Right ventricle myocardium superior (tissue), 1 donor: ENCODE results near the gene MMP20. TPM values are rescaled to one million over a fixed set of nuclear protein-coding genes. Genes with fewer than 3 reads are reported as not detected.

Source experiments
- ATAC-seq: fragments of 200-7000 bp; cut with Tn5 transposase; one replicate; pipeline ENCODE4 v1.9.1; 2020; ENCODE audit warnings: mild to moderate bottlenecking; ENCODE audit not compliant: poor library complexity
- DNase-seq: peaks from one replicate; pipeline ENCODE4 v3.0.0-alpha.2; 2020
- intact Hi-C: fragments of 100-400 bp; cut with DNase I; formaldehyde crosslinking; loops from one replicate; pipeline ENCODE4 v1.11.2; 2022
- total RNA-seq: library from RNA; stranded (reverse); fragmentation: NEBNext Ultra II Directional; extraction: Animal tissue kit (Norgen Biotek cat#: 25700); gene quantifications from one replicate; pipeline ENCODE4 v1.2.1, GENCODE V29; 2021
- donor health status: DM: no; HTN: yes; CAD: no; lungs with severe emphysema.

Gene MMP20
- total RNA-seq, 1 donor from 2014 or later, result not detected

DNA sequence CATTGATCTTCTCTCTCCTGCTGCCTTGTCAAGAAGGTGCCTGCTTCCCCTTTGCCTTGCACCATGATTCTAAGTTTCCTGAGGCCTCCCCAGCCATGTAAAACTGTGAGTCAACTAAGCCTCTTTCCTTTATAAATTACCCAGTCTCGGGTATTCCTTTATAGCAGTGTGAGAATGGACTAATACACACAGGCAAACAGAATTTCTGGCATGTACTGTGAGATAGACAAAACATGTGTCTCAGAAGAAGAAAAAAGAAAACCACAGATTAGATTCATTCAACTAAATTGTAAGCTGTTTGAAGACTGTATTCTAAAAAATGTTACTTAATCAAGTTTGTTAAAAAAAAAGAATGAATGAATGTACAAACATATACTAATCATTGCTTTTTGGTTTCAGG, 1.5 kb upstream of the MMP20 start:
- ATAC-seq, result no peak

DNA sequence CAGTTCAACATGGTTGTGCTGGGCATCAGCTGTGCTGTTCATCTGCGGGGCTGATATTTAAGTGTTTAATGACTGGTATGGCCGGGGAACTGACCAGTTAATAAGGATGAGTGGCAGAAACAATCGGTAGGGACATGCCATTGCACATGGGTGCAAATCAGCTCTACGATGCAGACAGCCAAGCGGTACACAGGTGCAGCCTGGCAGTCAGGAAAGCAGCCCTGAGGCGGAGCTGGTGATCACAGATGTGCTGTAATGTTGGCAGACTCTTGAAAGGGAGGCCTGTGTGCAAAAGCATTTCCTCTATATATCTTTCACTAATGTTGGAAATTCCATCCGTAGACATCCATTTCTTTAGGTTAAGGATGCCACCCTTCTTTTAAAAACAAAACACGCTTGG, 1.1 kb downstream of the MMP20 start:
- ATAC-seq, result no peak
- DNase-seq, result no peak
- intact Hi-C loops, result no loop called here

More for the DNA sequence above, 1.5 kb upstream of the MMP20 start:
- intact Hi-C loops, result no loop called here
- no peak for DNase-seq

DNA sequence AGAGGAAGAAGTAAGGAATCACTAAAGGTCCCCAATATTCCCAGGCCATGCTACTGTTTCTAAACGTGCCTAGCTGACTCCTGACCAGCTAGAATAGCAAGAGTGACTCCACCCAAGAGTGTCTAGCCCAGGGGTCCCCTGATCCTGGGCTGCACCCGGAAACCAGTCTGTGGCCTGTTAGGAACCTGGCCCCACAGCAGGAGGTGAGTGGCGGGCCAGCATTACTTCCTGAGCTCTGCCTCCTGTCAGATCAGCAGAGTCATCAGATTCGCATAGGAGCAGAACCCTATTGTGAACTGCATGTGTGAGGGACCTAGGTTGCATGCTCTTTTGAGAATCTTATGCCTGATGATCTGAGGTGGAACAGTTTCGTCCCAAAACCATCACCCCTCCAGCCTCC, 2.0 kb downstream of the MMP20 start:
- ATAC-seq, result no peak
- intact Hi-C loops, result no loop called here

DNA sequence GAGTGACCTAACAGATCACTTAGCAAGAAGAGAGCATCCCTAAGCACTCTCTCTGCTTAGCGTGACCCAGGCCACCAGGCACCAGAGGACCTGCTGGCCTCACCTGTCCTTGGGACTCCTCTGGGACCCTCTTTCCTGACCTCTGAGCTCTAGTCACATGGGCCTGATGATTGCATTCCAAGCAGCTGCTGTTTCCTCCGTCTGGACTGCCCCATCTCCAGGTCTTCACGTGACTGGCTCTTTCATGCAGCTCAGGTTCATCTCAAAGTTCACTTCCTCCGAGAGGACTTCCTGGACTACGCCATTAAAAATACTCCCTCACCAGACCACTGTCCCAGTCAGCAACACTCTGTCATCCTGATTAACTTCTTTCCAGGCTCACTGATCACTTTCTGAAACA, 2.9 kb downstream of the MMP20 start:
- DNase-seq, result no peak
- intact Hi-C loops, result no loop called here
- ATAC-seq, result no peak

More for the DNA sequence above, 2.0 kb downstream of the MMP20 start:
- no peak for DNase-seq

DNA sequence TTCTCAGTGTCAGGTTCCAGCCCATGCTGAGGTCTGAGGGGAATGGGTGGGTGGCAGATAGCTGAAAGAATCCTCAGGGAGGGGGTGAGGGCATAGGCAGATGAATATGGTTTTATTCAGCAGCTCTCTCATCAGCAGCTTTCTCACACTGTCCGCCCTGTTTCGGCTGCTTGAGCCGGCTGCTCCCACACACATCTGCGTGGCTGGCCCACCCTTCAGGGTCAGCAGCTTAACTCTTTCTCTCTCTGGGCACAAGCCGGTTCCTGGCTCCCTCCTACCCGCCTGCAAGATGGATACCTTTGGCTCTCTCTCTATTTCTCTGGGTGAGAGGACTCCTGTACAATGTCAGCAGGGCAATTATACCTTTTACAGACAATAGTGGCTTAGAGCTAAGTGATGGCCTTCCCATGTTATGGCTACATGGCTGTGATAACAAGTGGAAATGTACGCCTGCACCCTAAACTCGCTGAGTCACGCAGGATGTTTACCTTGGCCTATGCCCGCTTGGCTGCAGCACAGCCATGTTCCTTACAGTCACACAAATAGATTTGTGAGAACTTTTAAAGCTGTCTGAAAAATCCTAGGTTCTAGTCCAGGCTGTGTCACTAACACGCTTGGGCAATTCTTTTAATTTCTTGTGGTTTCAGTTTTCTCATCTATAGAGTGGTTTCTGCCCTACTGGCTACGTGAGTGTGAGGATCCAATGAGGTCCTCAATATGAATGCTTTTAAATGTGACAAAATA, 4.1 kb downstream of the MMP20 start:
- intact Hi-C loops, result no loop called here
- DNase-seq (no peak), ATAC-seq (no peak)

DNA sequence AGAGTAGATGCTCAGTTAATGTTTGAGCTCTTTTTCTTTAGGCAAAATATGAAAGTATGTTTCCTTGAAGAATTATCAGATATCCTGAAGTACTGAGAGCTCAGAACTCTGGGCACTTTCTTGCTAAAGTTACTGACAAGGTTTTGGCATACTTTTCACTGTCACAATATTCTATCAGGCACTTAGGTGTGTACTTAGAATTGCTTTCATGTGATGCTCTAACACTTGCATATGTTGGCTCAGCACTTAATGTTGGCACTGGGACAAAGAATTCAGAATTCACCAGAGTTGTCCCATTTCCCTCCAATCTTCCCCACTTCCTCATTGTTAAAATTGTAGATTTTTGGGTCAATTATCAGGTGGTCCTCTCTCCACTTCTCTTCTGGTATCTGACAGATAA, 5.0 kb downstream of the MMP20 start:
- ATAC-seq, result no peak
- DNase-seq, result no peak
- intact Hi-C loops, result no loop called here

DNA sequence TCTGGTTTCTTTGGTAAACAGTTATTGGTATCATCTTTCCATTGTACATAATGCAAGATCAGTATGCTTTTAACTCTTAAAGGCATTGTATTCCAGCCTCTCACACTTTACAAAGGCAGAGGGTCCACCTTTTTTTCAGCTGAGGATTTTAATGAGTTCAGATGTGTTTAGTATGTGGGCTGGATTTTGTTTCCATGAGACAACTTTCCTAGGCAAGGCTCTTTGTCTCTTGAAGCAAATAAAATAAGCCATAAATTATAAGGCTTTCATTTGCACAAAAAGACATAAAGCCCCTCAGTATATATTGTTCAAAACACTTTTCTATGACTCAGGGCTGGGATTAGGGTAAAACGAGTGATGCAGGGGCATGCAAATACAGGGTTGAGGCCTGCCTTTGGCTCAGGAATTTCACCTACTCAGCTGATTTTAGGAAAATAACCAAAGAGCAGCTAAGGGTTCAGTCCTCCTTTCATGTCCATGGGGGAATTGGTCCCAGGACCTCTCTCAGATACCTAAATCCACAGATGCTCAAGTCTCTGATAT, 7.6 kb downstream of the MMP20 start:
- intact Hi-C loops, result no loop called here

DNA sequence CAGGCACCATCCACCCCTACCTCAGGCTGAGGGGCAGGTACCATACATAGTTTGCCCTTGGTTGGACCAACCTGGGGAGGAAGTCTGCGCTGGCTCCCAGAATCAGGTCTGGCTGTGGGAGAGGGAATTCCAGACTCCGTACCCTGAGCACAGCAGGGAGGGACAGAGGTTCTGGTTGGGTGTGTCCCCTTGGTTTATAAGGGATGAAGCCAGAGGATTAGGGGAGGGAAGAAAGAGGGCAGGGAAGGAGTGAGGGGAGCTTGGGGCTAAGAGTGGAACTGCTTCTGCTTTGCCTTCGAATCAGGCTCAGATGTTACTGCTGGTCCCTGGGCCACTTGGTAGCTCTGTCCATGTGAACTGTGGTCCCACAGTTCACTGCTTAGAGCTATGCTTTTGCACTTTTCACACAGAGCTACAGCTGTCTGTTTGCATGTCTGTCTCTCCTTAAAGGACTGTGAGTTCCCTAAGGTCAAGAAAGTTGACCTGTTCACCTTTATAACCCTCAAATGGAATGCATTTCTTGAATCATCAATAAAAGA, 9.2 kb downstream of the MMP20 start:
- intact Hi-C loops, result no loop called here
- ATAC-seq (no peak), DNase-seq (no peak)

More for the DNA sequence above, 7.6 kb downstream of the MMP20 start:
- ATAC-seq (no peak), DNase-seq (no peak)

DNA sequence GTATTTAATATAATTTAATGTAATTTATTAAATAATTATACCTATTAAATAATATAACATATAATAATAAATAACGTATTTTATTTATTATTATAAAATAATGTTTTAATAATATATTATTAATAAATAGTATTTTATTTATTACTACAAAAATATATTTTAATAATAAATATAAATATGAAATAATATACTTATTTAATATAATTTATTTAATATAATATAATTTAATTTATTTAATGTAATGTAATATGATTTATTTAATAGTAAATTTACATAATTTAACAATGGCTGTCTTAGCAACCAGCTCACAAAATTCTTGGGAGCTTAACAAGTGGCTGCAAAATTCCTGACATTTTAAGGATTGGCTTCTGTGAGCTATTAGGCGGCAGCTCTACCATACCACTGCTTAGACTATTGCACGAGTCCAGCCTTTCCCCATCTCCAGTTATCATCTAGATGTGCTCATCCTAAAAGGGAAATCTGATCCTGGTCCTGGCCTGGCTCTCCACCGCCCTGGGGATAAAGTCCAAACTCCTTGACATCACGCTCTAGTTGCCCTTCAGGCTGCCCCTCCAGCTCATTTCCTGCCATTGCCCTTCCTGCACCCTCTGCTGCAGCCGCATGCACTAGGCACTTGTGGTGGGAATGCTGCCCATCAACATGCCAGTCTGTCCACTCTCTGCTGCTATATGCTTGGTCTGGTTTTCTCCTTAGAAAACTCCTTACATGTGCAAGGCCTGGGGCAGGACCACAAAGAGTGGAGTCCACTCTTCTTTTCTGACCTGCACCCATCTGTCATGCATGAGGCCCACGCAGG, 9.8 kb downstream of the MMP20 start:
- no peak for ATAC-seq
- intact Hi-C loops, result no loop called here
- no peak for DNase-seq

DNA sequence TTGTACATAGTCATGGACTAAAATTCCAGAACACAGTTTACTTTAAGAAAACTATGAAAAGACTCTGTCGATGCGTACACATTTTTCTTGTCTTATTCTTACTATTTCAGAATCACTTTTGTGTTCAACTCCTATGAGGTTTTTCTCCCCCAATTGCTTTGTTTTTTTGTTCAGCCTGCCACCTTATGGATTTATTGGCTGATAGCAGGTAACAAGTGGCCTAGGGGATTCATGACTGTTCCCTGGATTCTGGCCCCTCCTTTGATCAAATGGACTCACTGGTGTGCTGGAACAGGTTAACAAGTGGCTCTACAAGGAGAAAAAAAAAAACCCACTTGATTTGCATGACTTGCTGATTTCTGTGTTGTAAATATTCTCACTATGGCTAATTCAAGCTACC, 10.6 kb downstream of the MMP20 start:
- ATAC-seq, result no peak
- DNase-seq, result no peak

DNA sequence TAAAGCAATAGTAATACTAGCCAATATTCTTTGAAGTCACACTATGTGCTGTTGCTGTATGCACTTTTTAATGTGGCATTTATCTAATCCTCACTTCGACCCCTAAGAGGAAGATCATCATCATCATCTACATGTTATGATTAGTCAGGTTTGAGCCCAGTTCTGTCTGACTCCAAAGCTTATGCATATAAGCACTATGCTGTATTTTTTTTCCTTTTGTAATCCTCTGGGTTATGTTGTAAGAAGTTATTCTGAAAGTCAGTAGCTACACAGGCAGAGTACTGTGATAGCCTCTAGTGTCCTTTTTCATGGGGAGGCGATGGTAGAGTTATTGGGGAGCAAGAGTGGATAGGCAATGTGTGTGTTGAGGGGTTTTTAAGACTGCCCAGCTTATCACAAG, 11.1 kb downstream of the MMP20 start:
- DNase-seq (no peak), ATAC-seq (no peak)
- intact Hi-C loops, result no loop called here

More for the DNA sequence above, 10.6 kb downstream of the MMP20 start:
- intact Hi-C loops, result no loop called here

DNA sequence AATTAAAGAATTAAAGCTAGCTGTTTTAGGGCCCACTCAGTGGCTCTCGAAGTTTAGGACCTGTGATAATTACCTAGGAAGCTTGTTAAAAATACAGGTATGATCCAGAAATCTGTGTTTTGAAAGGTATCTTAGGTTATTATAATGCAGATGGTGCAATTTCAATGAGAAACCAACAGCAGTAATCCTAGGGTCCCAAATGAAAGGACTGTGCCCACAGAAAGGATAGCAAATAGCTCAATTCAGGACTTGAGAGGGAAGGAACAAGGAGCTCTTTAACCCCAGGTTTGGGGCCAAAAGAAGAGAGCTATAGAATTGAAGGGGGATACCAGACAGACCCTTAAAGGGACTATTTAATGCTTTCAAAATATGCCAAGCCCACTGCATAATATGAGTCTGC, 11.7 kb downstream of the MMP20 start:
- ATAC-seq, result no peak
- intact Hi-C loops, result no loop called here
- no peak for DNase-seq

DNA sequence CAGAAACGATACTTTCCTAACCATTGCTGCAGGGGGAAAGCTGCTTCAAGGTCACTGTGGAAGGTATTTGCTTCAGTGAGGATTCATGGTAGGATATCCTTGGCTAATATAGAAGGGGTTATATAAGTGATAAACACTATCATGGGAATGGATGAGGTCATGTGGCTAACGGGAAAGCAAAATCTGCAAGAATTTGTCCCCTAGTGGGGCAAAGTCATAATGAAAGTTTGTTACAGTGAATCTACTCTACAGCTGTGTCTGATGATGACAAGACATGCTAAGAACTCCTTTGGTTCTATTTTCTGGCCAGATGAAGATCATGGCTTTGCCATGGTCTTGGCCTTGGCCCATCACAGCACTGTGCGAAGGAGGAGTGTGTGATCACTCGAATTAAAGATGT, 13.8 kb downstream of the MMP20 start:
- DNase-seq, result no peak
- ATAC-seq, result no peak
- intact Hi-C loops, result no loop called here

DNA sequence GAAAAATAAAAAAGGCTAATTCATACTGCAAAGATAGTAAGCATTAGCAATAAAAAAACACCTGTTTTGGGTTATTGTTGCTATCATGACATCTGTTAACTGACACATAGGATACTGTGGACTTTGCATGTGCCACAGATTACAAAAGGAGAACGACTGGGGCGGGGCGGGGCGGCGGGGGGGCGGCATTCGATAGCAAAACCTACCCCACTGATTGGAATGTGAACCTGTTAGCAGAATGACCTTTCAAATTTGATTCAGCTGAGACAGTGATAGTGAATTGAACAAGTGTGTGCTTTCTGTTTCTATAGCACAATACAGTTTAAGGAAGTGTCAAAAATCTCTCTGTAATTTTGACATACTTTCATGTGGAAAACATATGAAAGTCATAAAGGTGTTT, 14.9 kb downstream of the MMP20 start:
- intact Hi-C loops, result no loop called here
- DNase-seq (no peak), ATAC-seq (no peak)

DNA sequence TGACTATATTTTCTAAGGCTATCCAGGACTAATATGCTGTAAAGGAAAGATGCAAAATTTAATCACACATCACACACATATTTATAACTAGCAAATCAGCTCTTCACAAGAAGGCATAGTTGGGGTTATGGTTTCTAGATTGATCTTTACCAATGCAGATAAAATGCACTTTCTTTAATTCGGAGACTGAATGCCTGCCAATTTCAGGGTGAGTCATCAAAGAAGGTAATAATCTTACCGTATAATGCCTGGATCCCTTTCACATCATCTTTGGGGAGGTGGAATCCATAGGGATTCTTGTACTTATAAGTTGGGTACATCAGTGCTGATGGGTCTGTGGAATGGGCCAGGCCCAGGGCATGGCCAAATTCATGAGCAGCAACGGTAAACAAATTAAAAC, 16.4 kb downstream of the MMP20 start:
- intact Hi-C loops, result no loop called here
- ATAC-seq (no peak), DNase-seq (no peak)

DNA sequence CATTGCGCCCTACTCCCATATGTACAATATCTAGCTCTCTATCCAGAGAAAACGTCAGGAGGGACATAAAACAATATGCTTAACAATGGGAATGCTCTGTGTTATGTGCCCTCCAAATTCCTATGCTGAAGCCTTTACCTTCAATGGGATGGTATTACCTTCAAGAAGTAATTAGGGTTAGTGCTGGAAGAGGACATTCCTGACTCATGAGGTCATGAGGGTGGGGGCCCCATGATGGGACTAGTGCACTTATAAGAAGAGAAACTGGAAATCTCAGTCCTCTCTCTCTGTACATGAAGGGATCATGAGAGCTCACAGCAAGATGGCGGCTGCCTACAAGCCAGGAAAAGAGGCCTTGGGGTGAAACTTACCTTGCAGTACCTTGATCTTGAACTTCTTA, 20.3 kb downstream of the MMP20 start:
- ATAC-seq (no peak), DNase-seq (no peak)
- intact Hi-C loops, result no loop called here

DNA sequence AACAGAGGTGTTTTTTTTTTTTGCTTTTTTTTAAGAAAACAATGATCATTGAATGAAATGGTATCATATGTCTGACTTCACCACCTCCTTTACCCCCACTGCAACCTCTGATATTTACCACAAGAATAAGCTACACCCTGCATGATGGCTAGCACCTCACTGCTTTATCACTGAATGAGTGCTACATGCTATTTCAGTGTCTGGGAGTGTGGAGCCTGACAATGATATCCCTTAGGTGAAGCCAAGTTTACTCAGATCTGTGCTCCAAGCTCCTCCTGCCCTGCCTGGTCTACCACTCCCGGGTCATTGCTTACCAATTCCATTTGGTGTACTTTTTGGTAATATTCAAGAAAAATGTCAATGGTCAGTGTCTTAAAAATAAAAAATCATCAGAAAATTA, 21.1 kb downstream of the MMP20 start:
- intact Hi-C loops, result no loop called here
- ATAC-seq, result peak; percentile 76
- DNase-seq, result no peak

DNA sequence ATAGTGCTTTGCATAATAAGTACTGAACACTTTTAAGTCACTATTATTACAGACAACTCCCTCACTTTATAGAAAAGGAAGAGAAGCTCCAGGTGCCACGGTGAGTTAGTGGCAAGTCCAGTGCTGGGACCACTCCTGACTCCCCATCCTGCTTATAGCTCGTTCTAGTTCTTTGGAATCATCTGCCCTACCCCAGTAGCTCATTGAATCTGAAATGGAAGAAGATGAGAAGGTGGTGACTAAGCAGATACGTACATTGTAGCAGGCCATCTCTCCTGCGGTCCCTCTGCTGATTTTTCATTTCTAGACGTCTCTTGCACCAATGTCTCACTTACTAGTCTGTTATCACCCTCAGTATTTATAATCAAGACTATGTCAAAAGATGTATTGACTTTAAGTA, 21.6 kb downstream of the MMP20 start:
- DNase-seq (no peak), ATAC-seq (peak; percentile 8)
- intact Hi-C loops, result no loop called here

DNA sequence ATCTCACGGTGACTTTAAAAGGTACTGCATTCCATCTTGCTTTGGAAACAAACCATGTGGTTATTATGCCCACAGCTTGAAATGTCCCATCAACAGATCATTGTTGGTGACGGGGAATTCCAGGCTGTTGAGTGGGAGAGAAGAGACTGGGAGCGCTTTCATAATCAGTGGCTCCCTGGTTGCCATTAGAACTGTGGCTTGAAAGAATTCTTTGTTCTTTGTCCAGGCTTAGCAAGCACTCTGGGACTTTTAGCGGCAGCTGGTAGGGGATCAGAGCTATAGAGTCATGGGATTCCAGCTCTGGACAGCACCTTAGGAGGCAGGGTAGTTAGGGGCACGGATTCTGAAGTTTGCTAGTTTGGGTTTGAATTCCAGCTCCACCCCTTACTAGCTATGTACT, 22.0 kb downstream of the MMP20 start:
- peak; percentile 82 for ATAC-seq
- intact Hi-C loops, result no loop called here
- no peak for DNase-seq

DNA sequence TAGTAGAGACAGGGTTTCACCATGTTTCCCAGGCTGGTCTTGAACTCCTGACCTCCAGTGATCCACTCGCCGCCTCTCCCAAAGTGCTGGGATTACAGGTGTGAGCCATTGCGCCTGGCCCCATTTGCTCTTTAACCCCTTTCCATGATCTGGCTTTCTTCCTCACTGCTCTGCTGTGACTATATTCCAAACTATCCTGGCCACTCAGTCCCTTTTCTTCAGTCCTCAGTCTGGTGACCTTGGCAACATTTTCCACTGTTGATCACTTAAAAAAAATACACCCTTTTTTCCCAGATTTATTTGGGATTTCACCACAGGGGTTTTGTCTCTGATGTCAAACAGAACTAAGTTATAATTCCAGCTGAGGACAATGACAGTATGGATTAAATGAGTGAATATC, 24.5 kb downstream of the MMP20 start:
- intact Hi-C loops, result no loop called here
- DNase-seq (no peak), ATAC-seq (no peak)
